ENCODE data around the gene CRYZL1.

The CRYZL1 gene

DNA sequence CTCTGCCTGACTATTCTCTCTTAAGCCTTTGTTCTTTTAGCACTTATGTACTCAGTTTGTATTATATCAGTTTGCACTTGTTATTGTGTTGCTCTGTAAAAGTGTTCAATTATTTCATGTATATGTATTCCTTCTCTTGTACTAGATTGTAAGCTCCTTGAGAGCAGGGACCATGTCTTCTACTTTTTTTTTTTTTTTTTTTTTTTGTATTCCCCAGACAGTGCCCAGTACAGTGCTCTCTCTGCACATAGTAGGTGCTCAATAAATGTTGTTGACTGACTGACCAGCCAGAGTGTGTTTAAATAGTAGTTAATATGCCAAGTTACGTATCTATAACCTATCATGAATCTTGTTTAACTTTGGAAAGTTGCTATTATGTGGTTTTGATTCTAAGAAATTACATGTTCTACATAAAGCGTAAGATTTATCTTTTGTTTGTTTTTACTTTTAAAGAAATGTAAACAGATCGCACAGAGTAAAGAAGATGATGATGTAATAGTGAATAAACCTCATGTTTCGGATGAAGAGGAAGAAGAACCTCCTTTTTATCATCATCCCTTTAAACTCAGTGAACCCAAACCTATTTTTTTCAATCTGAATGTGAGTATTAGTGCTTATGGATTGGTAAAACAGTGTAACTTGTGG lies 82.6 kb downstream of the CRYZL1 start:
- FAIRE-seq, result no peak

- FAIRE-seq, result no peak
Measured at GRCh38 chr21:33557447-33557846, 84.1 kb downstream of the CRYZL1 start.

- FAIRE-seq, result no peak
Measured at GRCh38 chr21:33554982-33555344, 86.6 kb downstream of the CRYZL1 start.

DNA sequence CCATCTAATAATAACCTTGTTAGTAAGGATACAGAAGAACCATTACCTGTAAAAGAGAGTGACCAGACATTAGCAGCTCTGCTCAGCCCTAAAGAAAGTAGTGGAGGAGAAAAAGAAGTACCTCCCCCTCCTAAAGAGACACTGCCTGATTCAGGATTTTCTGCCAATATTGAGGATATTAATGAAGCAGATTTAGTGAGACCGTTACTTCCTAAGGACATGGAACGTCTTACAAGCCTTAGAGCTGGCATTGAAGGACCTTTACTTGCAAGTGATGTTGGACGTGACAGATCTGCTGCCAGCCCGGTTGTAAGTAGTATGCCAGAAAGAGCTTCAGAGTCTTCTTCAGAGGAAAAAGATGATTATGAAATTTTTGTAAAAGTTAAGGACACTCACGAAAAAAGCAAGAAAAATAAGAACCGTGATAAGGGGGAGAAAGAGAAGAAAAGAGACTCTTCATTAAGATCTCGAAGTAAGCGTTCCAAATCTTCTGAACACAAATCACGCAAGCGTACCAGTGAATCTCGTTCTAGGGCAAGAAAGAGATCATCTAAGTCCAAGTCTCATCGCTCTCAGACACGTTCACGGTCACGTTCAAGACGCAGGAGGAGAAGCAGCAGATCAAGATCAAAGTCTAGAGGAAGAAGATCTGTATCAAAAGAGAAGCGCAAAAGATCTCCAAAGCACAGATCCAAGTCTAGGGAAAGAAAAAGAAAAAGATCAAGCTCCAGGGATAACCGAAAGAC lies 87.1 kb downstream of the CRYZL1 start:
- FAIRE-seq, result no peak

GRCh38 chr21:33552999-33553598 lies 88.4 kb downstream of the CRYZL1 start:
- FAIRE-seq, result no peak

GRCh38 chr21:33552093-33552998 lies 89.2 kb downstream of the CRYZL1 start:
- no peak for FAIRE-seq

DNA sequence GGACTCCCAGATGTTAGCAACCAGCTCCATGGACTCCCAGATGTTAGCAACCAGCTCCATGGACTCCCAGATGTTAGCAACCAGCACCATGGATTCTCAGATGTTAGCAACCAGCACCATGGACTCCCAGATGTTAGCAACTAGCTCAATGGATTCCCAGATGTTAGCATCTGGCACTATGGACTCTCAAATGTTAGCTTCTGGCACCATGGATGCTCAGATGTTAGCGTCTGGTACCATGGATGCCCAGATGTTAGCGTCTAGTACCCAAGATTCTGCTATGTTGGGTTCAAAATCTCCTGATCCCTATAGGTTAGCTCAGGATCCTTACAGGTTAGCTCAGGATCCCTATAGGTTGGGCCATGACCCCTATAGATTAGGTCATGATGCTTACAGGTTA lies 89.9 kb downstream of the CRYZL1 start:
- FAIRE-seq, result no peak

- FAIRE-seq, result no peak
Measured at GRCh38 chr21:33550772-33551660, 90.5 kb downstream of the CRYZL1 start.

DNA sequence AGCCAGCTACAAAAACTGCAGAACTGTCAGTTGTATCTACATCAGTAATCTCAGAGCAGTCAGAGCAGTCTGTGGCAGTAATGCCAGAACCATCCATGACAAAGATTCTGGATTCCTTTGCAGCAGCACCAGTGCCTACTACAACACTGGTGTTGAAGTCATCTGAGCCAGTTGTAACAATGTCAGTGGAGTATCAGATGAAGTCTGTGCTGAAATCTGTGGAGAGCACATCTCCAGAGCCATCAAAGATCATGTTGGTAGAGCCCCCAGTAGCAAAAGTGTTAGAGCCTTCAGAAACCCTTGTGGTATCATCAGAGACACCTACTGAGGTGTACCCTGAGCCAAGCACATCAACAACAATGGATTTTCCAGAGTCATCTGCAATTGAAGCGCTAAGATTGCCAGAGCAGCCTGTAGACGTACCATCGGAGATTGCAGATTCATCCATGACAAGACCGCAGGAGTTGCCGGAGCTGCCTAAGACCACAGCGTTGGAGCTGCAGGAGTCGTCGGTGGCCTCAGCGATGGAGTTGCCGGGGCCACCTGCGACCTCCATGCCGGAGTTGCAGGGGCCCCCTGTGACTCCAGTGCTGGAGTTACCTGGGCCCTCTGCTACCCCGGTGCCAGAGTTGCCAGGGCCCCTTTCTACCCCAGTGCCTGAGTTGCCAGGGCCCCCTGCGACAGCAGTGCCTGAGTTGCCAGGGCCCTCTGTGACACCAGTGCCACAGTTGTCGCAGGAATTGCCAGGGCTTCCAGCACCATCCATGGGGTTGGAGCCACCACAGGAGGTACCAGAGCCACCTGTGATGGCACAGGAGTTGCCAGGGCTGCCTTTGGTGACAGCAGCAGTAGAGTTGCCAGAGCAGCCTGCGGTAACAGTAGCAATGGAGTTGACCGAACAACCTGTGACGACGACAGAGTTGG lies 91.4 kb downstream of the CRYZL1 start:
- FAIRE-seq, result no peak

GRCh38 chr21:33546086-33546485 lies 95.5 kb downstream of the CRYZL1 start:
- FAIRE-seq, result no peak

GRCh38 chr21:33544451-33545195 lies 96.9 kb downstream of the CRYZL1 start:
- no peak for FAIRE-seq

DNA sequence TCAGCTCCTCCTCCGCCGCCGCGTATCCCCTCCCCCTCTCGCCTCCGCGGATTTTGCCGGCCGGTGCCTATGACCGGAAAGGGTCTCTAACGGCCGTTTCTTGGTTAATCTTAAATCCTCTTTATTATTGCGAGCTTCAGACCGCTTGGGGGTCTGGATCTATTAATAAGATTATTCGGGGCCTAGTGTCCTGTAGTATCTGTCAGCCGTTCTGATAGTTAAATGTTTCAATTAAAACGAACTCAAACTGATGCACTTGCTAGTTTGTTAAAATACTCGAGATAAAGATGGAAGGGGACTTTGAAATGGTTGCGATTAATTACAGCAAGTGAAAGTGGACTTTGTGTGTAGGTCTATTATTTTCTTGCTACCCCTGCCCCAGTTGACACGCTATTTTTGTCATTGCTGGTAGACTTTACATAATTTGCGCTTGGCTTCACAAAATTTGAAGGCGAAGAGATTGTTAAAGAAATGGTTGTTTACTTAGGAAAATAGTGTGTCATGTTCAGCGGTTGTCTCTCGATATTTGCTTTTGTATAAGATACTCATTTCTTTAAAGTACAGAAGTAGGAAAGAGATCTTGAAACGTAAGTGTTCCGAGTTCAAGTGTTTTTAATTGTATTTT lies 97.9 kb downstream of the CRYZL1 start:
- no peak for FAIRE-seq

DNA sequence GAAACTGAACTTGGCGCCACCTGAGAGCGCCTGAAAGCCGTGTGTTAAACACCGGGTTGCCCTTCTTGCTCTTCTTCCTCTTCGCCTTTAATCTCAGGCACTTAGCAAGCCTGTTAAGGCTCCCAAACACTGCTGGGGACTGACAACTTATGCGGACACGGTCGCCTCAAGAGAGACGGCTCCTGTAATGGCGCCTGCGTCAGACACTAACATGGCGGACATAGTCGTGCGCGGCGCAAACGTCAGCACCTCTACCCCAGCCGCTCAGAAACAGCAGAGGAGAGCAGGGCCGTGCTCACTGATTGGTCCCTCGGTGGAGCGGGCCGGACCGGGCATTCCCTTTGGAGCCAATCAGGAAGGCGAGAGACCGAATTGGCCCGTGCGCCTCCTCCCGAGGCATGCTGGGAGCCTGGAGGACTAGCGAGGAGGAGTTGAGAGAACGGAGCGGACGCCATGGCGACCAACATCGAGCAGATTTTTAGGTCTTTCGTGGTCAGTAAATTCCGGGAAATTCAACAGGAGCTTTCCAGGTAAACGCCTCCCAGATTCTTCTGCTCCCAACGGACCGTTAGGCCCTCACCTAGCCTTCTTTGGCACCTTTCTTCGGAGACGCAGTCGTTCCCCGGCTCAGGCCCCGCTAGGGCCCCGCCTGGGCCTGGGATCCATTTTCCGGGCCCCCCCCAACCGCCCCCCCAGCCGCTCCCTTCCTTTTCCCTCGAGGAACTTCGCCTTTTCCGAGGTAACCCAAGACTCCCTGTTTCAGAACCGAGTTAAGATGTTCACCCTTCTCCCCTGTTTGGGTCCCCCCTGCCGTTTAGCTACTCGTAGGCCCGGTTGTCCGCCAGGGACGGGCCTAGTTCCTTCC lies 98.7 kb downstream of the CRYZL1 start, which contains the start of gene SON:
SON (plus strand) TSS at position 399 of the 865 bp plus-strand sequence; CDS start at position 454, 55 bp downstream.
- FAIRE-seq, result peak; percentile 18

DNA sequence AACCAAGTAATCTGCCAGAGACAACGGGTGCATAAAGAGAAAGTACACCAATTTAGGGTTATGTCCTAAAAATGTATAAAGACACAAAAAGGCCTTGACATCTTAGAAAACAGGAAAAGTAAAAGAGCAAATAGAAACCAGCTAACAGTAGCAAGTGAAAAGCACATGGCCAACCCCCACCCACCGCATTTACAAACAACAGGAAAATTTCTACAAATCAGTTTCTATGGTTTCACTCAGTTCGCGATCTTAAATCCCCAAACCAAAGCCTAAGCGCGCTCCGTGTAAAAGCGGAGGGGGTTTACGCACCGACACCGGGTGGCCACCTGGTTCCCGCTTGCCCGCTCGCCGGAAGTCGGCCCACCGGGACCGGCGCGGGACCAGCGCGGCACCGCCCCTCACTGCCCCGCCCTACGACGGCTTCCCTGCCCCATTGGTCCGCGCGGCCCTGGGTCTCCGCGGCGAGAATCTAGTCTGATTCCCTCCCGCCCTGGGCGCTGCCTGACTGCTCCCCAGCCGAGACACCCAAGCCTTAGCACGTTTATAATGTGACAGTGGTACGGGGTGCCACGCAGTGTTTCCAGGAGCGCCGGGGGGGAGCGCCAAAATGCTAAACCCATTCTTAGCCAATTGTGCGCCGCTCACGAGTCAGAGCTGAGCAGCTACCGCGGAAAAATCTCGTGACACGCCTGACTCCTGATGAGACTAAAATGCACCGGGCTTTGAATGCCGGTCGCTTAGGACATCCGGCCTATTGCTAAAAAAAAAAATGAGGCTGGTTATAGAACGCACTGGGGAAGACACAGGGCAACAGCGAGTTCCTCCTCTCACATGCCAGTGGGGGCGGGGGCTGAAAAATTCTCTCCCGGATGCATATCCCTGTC lies 99.5 kb downstream of the CRYZL1 start, which contains the start of gene GART:
GART (minus strand) TSS at position 362 of the 884 bp plus-strand sequence. CDS start 2,802 bp downstream, outside the sequence.
- FAIRE-seq, result no peak

- FAIRE-seq, result no peak
Measured at GRCh38 chr21:33541105-33541711, 100.3 kb downstream of the CRYZL1 start.

DNA sequence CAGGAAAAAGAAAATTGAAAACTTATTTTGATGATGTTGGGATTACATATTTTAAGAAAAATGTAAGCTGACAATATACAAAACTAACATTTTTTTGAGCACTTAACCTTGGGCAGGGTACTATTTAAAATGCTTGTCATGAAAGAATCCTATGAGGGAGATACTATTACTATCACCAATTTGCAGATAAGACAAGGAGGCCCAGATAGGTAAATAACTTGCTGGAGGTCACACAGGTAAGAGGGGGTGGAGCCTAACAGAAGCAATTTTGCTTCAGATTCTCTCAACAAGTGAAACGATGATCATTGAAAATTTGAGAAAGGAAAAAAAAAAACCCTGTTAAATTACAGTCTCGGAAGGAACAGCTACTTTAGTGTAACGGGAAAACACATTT lies 100.8 kb downstream of the CRYZL1 start:
- no peak for FAIRE-seq

- FAIRE-seq, result no peak
Measured at GRCh38 chr21:33539616-33540015, 101.9 kb downstream of the CRYZL1 start.

Data from colon (tissue), 2 donors.